HG03039 (cell line): Measurements from ENCODE around the gene TRMT1.

Source experiments
- ATAC-seq: cut with Tn5 transposase; IDR thresholded peaks from one replicate; pipeline ENCODE4 v1.9.1; 2021; ENCODE audit warnings: mild to moderate bottlenecking, moderate library complexity; ENCODE audit not compliant: unreplicated experiment

The TRMT1 gene

DNA sequence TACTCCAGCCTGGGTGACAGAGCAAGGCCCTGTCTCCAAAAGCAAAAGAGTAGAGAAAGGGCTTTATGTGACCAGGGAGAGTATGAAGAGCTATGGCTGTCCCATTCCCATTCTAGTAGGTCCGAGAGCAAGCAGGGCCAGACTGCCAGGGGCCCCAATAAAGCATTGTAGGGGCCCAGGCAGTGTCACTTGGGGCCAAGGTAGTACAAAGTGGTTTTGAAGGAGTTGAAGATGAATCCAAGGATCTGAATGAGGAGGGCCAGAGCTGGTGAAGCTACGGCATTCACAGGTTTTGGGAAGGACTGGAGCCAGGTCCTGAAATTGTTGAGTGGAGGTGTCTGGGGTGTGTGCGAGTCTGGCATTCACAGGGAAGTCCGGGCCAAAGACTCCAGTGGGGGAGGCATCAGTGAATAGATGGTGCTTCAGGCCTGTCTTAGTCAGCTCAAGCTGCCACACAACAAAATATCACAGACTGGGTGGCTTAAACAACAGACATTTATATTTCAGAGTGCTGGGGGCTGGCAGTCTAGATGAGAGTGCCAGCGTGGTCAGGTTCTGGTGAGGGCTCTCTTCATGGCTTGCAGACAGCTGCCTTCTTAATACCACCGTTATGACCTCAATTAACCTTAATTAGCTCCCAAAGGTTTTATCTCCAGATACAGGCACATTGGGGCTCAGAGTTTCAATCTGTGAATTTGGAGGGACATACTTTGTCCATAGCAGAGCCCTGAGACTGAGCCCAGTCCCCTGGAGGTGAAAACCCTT lies 11.5 kb upstream of the TRMT1 start:
- no peak for ATAC-seq

DNA sequence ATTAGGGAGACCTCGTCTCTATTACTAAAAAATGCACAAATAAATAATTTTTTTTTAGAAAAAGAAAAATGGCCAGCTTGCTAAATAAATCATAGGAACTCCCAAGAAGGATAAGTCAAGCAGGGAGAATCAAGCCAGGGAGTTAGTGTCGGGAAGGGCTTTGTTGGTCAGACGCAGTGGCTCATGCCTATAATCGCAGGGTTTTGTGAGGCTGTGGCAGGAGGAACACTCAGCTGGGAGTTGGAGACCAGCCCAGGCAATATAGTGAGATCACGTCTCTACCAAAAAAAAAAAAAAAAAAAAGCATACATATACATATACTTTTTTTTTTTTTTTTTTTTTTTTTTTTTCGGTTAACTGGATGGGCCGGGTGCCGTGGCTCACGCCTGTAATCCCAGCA lies 10.5 kb upstream of the TRMT1 start:
- ATAC-seq, result no peak

DNA sequence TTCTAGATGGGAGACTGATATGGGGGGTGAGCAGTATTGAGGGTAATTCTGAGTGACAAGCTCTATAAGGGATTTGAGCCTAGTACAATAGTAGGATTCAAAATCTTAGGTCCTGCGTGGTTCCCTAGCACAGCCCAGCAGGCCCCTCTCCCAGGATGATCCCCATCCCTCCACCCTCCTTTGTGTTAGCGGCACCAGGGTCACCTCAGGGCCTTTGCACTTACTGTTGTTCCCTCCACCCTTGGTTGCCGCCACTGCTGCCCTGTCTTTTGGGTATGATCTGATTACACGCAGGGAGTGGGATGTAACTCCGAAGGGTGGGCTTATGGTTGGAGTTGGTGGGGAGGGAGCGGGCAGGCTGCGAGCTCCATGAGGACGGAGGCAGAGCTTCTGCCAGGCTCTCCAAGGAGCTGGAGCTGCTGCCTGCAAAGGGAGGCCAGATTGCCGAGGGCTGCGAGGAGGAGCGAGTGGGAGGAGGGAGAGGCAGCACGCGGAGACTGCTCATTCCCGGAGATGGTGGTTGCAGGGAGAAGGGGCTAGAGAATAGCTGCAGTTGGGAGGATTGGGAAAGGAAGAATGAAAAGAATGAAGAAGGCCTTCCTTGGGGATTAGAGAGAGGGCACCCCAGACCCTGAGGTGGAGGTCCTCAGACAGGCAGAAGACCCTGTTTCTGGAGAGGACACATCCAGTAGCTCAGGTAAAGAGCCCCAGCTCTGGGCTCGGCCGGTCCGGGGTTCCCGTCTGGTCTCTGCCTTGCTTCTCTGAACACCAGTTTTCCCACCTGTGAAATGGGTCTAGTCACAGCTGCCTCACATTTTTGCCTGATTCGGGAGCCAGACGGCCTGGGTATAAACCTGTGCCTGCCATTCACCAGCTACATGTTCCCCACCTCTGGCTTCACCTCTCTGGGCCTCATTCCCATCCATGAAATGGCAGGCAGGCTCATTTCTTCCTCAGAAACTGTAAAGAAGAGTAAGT lies 6.7 kb upstream of the TRMT1 start:
- ATAC-seq, result no peak

DNA sequence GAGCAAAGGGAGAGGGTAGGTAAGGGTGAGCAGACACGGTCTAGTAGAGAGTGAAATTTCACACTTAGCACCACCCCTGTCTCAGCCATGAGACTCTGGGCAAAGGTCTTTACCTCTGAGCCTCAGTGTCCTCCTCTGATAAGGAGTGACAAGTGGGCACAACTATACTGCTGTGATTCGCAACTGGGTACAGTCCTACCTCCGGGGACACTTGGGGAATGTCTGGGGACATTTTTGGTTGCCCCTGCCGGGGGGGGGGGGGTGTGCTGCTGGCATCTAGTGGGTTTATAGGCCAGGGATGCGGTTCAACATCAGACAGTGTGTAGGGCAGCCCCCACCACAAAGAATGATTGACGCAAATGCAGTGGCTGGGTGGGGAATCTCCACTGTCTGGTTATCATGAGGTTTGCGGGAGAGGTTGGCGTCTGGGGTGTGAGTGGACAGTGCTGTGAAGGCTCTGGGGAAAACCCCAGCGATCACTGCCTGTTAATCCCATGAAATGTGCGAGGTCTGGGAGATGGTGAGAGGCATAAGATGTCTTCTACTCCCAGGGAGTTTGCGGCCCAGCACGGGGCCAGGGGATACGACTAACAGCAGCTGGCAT lies 5.8 kb upstream of the TRMT1 start:
- no peak for ATAC-seq

DNA sequence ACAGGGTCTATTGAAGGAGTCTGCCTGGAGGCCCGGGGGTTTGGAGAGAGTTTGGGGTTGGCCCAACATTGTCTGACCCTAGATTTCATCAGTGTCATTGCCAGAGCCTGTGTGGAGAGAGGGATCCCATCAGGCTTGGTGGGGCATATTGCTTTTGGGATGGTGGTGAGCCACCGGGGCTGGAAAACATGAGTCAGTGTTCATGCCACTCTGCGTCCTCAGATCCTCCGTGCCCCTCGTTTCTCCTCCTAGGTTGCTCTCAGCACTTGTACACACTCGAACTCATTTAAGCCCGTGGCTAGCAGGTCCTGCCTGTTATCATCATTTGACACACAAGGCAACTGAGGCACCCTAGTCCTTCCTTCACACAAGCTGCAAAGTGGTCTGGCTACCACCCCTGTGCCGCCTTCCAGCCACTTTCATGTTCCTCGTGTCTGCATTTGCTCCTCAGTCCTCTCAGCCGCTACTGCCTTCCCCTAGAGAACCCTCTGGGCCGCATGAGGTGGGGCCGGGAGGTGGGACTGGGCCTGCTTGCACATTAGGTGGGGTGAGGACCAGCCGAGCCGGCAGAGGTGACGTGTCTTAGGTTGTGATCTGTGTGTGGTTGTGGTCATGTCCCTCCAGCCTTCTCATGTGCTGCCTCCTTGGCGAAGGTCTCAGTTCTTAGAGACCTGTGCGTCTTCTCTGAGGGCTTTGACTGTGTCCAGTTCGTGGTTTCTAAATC lies 5.2 kb upstream of the TRMT1 start:
- ATAC-seq, result no peak

DNA sequence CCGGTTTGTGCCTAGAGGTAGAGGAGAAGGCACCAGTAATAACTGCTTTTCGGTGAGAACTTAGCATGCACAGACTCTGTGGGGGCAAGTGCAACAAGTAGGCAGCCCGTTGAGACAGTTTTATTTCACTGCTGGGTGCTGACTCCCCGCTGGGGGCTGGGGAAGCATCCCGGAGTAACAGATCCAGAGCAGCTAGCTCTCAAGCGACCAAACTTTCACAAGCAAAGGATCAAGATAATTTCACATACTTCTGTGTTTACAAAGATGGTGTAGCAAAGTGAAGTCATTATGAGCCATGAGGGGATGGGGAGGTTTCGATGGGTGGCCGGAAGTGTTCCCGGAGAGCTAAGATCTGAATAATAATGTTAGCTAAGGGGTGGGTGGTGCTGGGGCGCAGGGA lies 4.3 kb upstream of the TRMT1 start:
- no peak for ATAC-seq

DNA sequence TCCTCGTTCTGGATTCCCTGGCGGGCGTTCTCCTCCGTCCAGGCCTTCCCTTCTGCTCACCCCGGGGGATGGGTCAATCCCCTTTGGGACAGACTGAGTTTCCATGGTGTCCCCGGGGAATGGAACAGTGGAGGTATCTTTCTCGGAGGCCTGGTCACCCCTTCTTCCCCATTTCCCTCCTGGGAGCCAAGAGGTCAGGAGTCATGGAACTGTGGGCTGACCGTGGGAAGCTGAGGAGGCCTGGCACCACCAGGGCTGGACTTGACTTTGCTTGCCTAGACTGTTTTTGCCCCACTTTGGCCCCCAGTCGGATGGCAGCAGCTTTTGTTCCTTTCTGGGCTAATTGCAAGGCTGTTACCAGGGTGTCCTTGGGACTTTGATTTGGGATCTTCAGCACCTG lies 3.5 kb upstream of the TRMT1 start:
- ATAC-seq, result no peak

DNA sequence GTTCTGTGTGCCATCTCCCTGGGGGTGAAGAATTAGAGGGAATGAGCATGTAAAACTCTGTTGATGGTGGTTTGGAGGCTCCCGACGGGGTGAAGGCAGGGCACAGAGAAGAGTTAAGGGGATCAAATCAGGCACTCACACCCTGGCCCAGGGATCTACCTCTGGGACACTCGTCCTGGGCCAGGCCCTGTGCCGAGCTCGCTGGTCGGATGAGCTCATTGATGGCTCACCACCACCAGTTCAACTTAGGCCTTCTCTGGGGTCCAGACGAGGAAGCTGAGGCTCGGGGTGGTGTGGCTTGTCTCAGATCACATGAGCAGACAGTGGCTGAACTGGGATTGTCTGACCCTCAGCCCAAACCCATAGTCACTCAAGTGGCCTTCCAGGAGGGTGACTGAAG lies 3.1 kb upstream of the TRMT1 start:
- no peak for ATAC-seq

DNA sequence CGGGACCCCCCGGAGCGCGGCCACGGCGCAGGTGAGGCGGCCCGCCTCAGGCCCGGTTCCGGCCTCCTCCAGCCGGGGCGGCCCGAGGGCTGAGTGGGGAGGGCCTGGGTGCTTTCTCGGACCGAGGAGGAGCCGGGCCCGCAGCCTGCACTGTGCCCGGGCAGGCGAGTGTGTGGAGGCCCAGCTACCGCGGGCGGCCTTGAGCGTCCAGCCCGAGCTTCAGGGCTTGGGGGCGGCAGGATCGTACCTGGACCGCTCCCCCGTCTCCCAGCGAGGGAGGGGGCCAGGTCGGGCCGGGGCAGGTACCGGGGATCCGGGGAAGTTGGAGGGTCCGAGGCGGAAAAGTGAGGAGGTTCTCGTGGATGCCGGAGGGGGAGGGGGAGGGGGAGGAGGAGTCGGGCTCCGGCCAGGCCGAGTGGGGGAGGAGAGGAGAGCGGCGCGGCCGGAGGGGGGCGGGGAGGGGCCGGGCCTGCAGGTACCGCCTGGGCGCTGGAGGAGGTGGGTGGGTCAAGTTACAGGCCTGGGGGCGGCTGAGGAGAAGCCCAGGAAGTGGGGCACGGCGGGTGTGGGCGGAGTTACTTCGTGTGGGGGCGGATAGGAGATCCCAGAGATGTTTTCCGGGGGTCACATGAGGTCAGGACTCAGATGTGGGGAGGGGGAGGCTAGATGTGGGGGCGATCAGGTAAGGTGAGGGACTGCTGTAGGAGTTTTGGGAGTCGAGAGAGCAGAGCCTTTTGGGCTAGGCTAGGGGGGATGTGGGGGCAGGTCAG lies 2.1 kb upstream of the TRMT1 start:
- ATAC-seq, result peak; percentile 8

DNA sequence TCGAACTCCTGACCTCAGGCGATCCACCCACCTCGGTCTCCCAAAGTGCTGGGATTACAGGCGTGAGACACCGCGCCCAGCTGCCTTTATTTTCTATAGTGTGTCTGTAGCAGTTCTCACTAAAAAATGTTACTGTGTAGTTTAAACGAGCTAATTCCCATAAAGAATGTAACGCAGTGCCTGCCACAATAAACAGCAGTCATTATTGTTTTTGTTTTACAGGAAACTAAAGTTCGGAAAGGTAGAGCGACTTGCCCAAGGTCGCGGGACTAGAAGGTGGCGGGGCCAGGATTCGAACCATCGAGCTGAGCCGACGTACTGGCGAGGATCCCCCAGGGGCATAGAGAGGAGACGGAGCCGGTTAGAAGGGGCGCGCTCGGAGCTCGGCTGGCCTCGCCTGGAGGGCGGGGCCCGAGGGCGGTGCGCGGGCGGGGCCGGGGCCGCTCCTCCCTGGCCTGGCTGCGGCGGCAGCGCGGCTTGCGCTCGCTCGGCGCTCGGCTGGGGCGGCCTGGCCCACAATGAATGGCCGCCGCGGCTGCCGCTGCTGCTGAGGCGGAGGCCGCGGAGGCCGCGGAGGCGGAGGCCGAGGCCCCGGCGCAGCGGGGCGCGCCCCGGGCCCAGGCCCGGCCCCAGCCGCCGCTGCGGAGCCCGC lies 1.4 kb upstream of the TRMT1 start, which contains the start of gene NACC1:
Gene NACC1, plus strand, starts transcription at position 493 of the 652 bp plus-strand sequence. CDS start 16,944 bp downstream, outside the sequence.
- peak; percentile 37 for ATAC-seq

DNA sequence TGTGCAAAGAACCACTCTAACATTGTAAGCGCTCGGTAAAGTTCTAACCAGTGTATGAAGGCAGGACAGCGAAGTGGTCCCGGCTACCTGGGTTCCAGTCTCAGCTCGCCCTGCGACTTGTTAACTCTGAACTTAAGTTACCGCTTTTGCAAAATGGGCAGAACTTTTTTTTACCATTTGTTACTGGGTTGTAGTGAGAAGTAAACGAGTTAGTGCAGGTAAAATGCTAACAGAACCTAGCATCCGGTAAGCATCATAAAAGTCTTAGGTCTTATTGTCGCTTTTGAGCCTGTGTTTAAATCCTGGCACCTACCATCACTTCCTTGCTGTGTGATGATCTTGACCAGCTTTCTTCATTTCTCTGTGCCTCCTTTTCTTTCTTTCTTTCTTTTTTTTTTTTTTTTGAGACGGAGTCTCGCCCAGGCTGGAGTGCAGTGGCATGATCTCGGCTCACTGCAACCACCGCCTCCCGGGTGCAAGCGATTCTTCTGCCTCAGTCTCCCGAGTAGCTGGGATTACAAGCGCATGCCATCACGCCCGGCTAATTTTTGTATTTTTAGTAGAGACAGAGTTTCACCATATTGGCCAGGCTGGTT lies 734 bp upstream of the TRMT1 start:
- ATAC-seq, result no peak

DNA sequence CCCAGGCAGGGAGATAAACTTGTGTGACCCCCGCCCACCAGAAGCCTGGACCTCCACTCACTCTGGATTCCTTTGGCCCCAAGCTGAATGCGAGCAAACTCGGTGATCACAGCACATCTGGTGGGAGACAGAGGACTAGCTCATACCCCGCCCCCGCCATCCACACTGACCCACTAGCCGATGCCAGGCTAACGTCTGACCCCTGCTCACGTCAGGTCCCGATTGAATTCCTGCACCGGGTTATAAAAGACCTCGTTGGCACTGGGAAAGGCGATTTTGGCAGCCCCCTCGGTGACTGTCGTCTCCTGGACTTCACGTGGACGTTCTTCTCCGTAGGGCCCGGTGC lies 631 bp downstream of the TRMT1 start:
- no peak for ATAC-seq

DNA sequence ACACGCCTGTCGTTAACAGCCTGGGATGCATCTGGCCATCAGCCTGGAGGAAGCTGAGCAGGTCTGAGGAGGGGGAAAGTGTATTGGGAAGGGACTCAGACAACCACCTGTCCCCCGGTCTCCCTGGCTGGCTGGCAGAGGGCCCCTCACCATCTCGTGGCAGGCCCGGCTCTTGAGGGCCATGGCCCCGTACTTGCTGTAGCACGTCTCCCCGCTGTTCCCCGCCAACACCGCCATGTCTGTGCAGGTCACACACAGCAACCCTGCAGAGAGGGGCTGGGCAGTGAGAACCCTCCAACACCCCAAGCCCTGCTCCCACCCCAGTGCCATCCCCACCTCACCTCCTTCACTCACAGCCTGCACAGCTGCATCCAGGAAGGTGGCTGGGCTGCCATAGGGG lies 4.0 kb downstream of the TRMT1 start:
- no peak for ATAC-seq

DNA sequence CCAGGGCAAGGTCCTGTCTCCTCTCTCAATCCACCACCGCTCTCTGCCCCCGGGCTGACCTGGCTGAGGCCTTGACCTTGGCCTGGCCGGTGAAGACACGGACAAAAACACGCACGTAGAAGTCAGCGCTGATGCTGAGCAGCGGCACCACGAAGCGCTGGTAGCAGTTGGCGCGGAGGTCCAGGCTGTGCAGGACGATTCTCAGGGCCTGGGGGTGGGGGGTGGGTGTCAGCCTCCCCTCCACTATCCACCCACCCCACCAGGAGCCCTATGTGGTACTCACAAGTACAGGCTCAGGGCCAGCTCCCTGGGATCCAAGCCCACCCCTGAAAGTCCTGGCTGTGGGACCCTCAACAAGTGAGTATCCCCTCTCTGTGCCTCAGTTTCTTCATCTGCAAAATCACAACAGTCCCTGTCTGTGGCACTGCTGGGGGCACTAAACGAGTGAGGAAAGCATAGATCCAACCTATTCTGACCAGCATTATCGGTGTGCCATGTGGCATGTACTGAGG lies 6.4 kb downstream of the TRMT1 start:
- no peak for ATAC-seq

DNA sequence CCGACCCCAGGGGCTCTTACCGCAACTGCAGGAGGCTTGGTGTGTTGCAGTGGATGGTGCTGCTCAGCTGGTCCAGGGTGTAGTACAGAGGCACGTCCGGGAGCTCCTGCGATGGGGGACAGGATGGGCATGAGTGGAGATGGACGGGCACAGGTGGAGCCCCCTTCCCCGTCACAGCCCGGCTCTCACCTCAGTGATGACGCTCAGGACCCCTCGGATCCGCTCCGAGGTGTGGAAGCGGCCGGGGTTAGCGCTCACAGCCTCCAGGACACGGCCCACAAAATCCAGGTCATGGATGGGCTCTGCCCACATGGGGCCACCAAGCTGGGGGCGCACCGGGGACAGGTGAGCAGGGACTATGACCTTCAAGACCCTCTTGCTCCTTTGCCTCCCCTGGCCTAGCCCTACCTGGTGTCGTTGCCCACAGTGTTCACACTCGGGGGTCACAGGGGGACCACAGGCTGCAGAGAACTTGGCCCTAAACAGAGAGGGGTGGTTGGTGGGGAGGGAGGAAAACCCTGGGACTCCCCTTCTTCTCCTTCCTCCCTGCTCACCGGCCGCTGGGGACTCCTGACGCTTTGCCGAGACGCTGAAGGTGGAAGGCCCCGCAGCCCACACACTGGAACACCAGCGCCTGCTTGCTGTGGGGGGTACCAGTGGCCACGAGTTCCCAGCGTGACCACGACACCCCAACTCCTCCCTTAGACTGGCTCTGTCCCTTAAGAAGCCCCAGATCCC lies 7.0 kb downstream of the TRMT1 start:
- no peak for ATAC-seq

DNA sequence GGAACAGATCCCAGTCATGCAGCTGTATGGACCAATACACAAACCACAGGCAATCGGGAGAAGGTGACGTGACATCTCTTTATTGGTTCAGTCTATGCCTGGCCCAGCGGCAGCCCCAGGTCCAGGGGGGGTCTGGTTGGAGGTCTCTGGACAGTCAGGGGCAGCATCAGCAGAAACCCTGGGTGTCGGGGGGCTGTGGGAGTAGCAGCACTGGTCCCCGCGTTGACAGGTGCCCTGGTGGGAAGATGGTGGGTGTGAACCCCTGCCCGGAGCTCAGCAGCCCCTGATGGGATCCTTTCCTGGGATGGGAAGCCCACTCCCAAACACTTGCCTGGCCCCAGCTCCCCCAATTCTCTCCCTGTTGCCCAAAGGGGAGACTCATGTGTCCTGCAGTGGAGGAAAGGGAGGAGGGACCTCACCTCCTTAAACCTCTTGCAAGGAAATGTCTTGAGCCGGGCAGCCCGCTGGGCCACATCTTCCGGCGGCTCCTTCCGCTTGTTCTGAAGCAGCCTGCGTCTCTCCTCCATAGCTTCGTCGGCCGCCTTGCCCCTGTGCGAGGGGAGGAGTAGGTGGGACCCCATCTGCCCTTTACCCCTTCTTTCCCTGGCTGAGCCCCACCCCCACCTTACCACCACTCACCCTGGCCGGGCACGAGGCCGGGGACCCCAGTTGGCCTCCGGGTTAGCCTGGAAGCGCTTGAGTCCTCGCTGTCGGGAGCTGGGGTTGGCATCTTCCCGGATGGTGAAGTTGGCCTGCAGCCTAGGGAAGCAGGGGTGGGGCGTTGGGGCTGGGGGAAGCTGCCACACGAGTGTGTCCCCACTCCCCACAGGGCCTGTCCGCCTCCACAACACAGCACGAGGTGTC lies 11.5 kb downstream of the TRMT1 start:
- no peak for ATAC-seq

DNA sequence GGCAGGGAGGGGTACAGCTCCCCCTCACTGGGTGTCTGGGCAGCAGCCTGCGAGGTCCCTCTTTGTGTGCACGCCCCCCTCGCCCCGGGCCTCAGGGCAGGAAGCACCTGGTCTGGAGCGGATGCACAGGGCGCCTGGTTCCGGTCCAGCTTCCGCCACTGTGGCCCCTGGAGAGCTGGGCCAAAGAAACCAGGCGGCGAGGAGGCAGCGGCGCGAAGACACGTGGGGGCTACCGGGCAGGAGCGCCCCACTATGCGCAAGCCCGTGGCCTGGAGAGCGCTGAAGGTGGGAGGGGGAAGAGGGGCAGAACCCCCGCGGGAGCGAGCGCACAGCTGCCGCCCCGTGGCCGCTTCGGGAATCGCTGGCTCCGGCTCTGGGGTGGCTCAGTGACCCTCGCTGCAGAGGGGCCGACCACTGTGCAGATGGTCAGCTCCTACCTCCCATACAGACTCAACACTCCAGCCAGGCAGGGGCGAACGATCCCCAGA lies 12.1 kb downstream of the TRMT1 start:
- ATAC-seq, result no peak
